Measurements from ENCODE around the gene CLCNKA.
A peak's percentile ranks its signal among the peaks of the same experiment; 100 is the strongest.
"Not testable (repeated sequence)": the region's sequence is repeated elsewhere in the genome, so short reads cannot be mapped to it uniquely, and the experiment has no call there.

Gene CLCNKA

GRCh38 chr1:16020325-16020724, 1.5 kb upstream of the CLCNKA start:
- Histone ChIP-seq H3K9ac (ENCODE audit: low read length) (no peak overlapping the region), H3K4me1 (ENCODE audit: low read length) (no peaks in the 10 kb centered on the region), H3K4me2 (ENCODE audit: low read depth, low read length) (no peak overlapping the region), H3F3A (ENCODE audit: insufficient read depth, low read length) (no peaks in the 10 kb centered on the region), H3K36me3 (replicated peaks; ENCODE audit: insufficient read depth, low read length) (no peaks in the 10 kb centered on the region), H3K9me3 (replicated peaks; ENCODE audit: insufficient read depth, low read length) (no peaks in the 10 kb centered on the region), H3K79me2 (ENCODE audit: low read length) (no peaks in the 10 kb centered on the region), H4K20me1 (ENCODE audit: insufficient read depth, low read length) (no peaks in the 10 kb centered on the region), H3K27ac (ENCODE audit: low read length) (no peak overlapping the region), H3K9me2 (replicated peaks; ENCODE audit: insufficient read depth, low read length) (no peaks in the 10 kb centered on the region), H3K27me3 (replicated peaks; ENCODE audit: insufficient read depth, low read length) (peaks cover 79% of the 10 kb centered on the region), H2AFZ (ENCODE audit: low read length) (no peak overlapping the region), H3K4me3 (ENCODE audit: low read length) (no peak overlapping the region)
- no peak for DNase-seq
- TF ChIP-seq EZH2phosphoT487 (IDR thresholded peaks at IDR 0.05; ENCODE audit: low read length) = no peak
- TF ChIP-seq, protein P1, sequence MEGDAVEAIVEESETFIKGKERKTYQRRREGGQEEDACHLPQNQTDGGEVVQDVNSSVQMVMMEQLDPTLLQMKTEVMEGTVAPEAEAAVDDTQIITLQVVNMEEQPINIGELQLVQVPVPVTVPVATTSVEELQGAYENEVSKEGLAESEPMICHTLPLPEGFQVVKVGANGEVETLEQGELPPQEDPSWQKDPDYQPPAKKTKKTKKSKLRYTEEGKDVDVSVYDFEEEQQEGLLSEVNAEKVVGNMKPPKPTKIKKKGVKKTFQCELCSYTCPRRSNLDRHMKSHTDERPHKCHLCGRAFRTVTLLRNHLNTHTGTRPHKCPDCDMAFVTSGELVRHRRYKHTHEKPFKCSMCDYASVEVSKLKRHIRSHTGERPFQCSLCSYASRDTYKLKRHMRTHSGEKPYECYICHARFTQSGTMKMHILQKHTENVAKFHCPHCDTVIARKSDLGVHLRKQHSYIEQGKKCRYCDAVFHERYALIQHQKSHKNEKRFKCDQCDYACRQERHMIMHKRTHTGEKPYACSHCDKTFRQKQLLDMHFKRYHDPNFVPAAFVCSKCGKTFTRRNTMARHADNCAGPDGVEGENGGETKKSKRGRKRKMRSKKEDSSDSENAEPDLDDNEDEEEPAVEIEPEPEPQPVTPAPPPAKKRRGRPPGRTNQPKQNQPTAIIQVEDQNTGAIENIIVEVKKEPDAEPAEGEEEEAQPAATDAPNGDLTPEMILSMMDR (IDR thresholded peaks at IDR 0.05; ENCODE audit: low read length) = no peak
- TF ChIP-seq EZH2 (optimal IDR thresholded peaks at IDR 0.05; ENCODE audit: low read depth, low read length) = no peak

GRCh38 chr1:16020878-16021277, 958 bp upstream of the CLCNKA start:
- H3K4me3 ChIP-seq (ENCODE audit: low read length); H3K36me3 ChIP-seq (replicated peaks; ENCODE audit: insufficient read depth, low read length); H2AFZ ChIP-seq (ENCODE audit: low read length); H4K20me1 ChIP-seq (ENCODE audit: insufficient read depth, low read length); DNase-seq; H3K27ac ChIP-seq (ENCODE audit: low read length); H3K9me3 ChIP-seq (replicated peaks; ENCODE audit: insufficient read depth, low read length); H3F3A ChIP-seq (ENCODE audit: insufficient read depth, low read length); H3K4me1 ChIP-seq (ENCODE audit: low read length); H3K9me2 ChIP-seq (replicated peaks; ENCODE audit: insufficient read depth, low read length); H3K9ac ChIP-seq (ENCODE audit: low read length); H3K4me2 ChIP-seq (ENCODE audit: low read depth, low read length); H3K79me2 ChIP-seq (ENCODE audit: low read length): not testable (repeated sequence)
- H3K27me3 ChIP-seq (replicated peaks; ENCODE audit: insufficient read depth, low read length) = peaks cover 82% of the 10 kb centered on the region

- Histone ChIP-seq H3K79me2 (ENCODE audit: low read length) (no peaks in the 10 kb centered on the region), H3K9me2 (replicated peaks; ENCODE audit: insufficient read depth, low read length) (no peaks in the 10 kb centered on the region), H4K20me1 (ENCODE audit: insufficient read depth, low read length) (no peaks in the 10 kb centered on the region), H3F3A (ENCODE audit: insufficient read depth, low read length) (no peaks in the 10 kb centered on the region), H3K36me3 (replicated peaks; ENCODE audit: insufficient read depth, low read length) (no peaks in the 10 kb centered on the region), H3K27me3 (replicated peaks; ENCODE audit: insufficient read depth, low read length) (peaks cover 81% of the 10 kb centered on the region), H3K27ac (ENCODE audit: low read length) (no peak overlapping the region), H3K4me1 (ENCODE audit: low read length) (no peaks in the 10 kb centered on the region), H3K4me3 (ENCODE audit: low read length) (no peak overlapping the region), H3K9me3 (replicated peaks; ENCODE audit: insufficient read depth, low read length) (no peaks in the 10 kb centered on the region), H3K4me2 (ENCODE audit: low read depth, low read length) (no peak overlapping the region), H2AFZ (ENCODE audit: low read length) (no peak overlapping the region), H3K9ac (ENCODE audit: low read length) (no peak overlapping the region)
- no peak for TF ChIP-seq EZH2phosphoT487 (IDR thresholded peaks at IDR 0.05; ENCODE audit: low read length)
- TF ChIP-seq EZH2 (optimal IDR thresholded peaks at IDR 0.05; ENCODE audit: low read depth, low read length) = no peak
- TF ChIP-seq, protein P1 (IDR thresholded peaks at IDR 0.05; ENCODE audit: low read length) = no peak
- DNase-seq = no peak
Measured at GRCh38 chr1:16022393-16022792, 557 bp downstream of the CLCNKA start.

GRCh38 chr1:16023050-16023653, 1.3 kb downstream of the CLCNKA start:
- Histone ChIP-seq H3K36me3 (replicated peaks; ENCODE audit: insufficient read depth, low read length) (no peaks in the 10 kb centered on the region), H4K20me1 (ENCODE audit: insufficient read depth, low read length) (no peaks in the 10 kb centered on the region), H3K4me2 (ENCODE audit: low read depth, low read length) (no peak overlapping the region), H3K79me2 (ENCODE audit: low read length) (no peaks in the 10 kb centered on the region), H3K4me3 (ENCODE audit: low read length) (no peak overlapping the region), H3K27me3 (replicated peaks; ENCODE audit: insufficient read depth, low read length) (peaks cover 80% of the 10 kb centered on the region), H3K9me2 (replicated peaks; ENCODE audit: insufficient read depth, low read length) (no peaks in the 10 kb centered on the region), H3K4me1 (ENCODE audit: low read length) (no peaks in the 10 kb centered on the region), H3K9me3 (replicated peaks; ENCODE audit: insufficient read depth, low read length) (no peaks in the 10 kb centered on the region), H3K27ac (ENCODE audit: low read length) (no peak overlapping the region), H3F3A (ENCODE audit: insufficient read depth, low read length) (no peaks in the 10 kb centered on the region), H2AFZ (ENCODE audit: low read length) (no peak overlapping the region), H3K9ac (ENCODE audit: low read length) (no peak overlapping the region)
- no peak for TF ChIP-seq EZH2phosphoT487 (IDR thresholded peaks at IDR 0.05; ENCODE audit: low read length)
- TF ChIP-seq, protein P1 (IDR thresholded peaks at IDR 0.05; ENCODE audit: low read length) = no peak
- TF ChIP-seq EZH2 (optimal IDR thresholded peaks at IDR 0.05; ENCODE audit: low read depth, low read length) = no peak
- no peak for DNase-seq

- not testable (repeated sequence) for H3K9me3 ChIP-seq (replicated peaks; ENCODE audit: insufficient read depth, low read length); H3K4me1 ChIP-seq (ENCODE audit: low read length); H3K9me2 ChIP-seq (replicated peaks; ENCODE audit: insufficient read depth, low read length); H2AFZ ChIP-seq (ENCODE audit: low read length); H3K79me2 ChIP-seq (ENCODE audit: low read length); H3K36me3 ChIP-seq (replicated peaks; ENCODE audit: insufficient read depth, low read length); H3K9ac ChIP-seq (ENCODE audit: low read length); H3K27ac ChIP-seq (ENCODE audit: low read length); H3F3A ChIP-seq (ENCODE audit: insufficient read depth, low read length); DNase-seq; H4K20me1 ChIP-seq (ENCODE audit: insufficient read depth, low read length)
- Histone ChIP-seq H3K27me3 (replicated peaks; ENCODE audit: insufficient read depth, low read length) (peaks cover 88% of the 10 kb centered on the region), H3K4me2 (ENCODE audit: low read depth, low read length) (peak overlapping the region; percentile 45; the same call in 1 of the 2 replicates), H3K4me3 (ENCODE audit: low read length) (0 out of 2 replicates have a peak overlapping the region, but pooled peaks have one; percentile 24)
Measured at GRCh38 chr1:16026302-16026701, 4.5 kb downstream of the CLCNKA start.
